SJCRH30 (cell line): Measurements from ENCODE around the gene SYT1. TPM values are rescaled to one million over a fixed set of nuclear protein-coding genes. Genes with fewer than 3 reads are reported as not detected.

Experiments used
- DNase-seq, 2 experiments: peaks; one replicate each; pipeline ENCODE4 v3.0.0-alpha.2; 2015 to 2020
- H3K27ac ChIP-seq: fragments of 250-450 bp; sonication (Bioruptor Pico); 2 replicates; pipeline ENCODE4 v1.5.1; 2020; ENCODE audit warnings: mild to moderate bottlenecking, moderate library complexity
- H3K27me3 ChIP-seq: fragments of 250-450 bp; sonication (Bioruptor Pico); 2 replicates; pipeline ENCODE4 v1.5.1; 2020; ENCODE audit warnings: mild to moderate bottlenecking, moderate library complexity
- H3K36me3 ChIP-seq: fragments of 250-450 bp; sonication (Bioruptor Pico); 2 replicates; pipeline ENCODE4 v1.5.1; 2020; ENCODE audit warnings: mild to moderate bottlenecking, moderate library complexity
- H3K4me1 ChIP-seq: fragments of 250-450 bp; sonication (Bioruptor Pico); 2 replicates; pipeline ENCODE4 v1.5.1; 2020; ENCODE audit warnings: mild to moderate bottlenecking, moderate library complexity
- H3K4me3 ChIP-seq: fragments of 250-450 bp; sonication (Bioruptor Pico); 2 replicates; pipeline ENCODE4 v1.5.1; 2020; ENCODE audit warnings: mild to moderate bottlenecking, moderate library complexity
- H3K9me3 ChIP-seq: fragments of 250-450 bp; sonication (Bioruptor Pico); replicated peaks from 2 replicates; pipeline ENCODE4 v1.5.1; 2020; ENCODE audit warnings: mild to moderate bottlenecking, moderate library complexity
- total RNA-seq: library from RNA; depleted of rRNA; stranded (reverse); fragments of >200 nt; shearing (Covaris generic); gene quantifications from 2 replicates; pipeline ENCODE4 v1.2.3, GENCODE V29; 2014

Gene SYT1
- total RNA-seq, 1 experiment from 2014 or later, result 6.8 TPM

GRCh38 chr12:79407671-79408622 lies 543.4 kb downstream of the SYT1 start:
- Histone ChIP-seq H3K4me3 (no peak overlapping the region), H3K36me3 (no peaks in the 10 kb centered on the region), H3K4me1 (peaks cover 4% of the 10 kb centered on the region; the same call in 1 of the 2 replicates), H3K9me3 (no peaks in the 10 kb centered on the region), H3K27ac (no peak overlapping the region), H3K27me3 (no peaks in the 10 kb centered on the region)
- DNase-seq, result peak; percentile 64 to 76

- Histone ChIP-seq H3K4me3 (no peak overlapping the region), H3K36me3 (no peaks in the 10 kb centered on the region), H3K27me3 (no peaks in the 10 kb centered on the region), H3K9me3 (no peaks in the 10 kb centered on the region), H3K27ac (no peak overlapping the region), H3K4me1 (peaks cover 4% of the 10 kb centered on the region; the same call in 1 of the 2 replicates)
- DNase-seq, result no peak
These were observed 544.1 kb downstream of the SYT1 start for GRCh38 chr12:79408689-79409088.

GRCh38 chr12:79409562-79409961 lies 545.0 kb downstream of the SYT1 start:
- no peaks in the 10 kb centered on the region for H3K9me3 ChIP-seq
- peaks cover 4% of the 10 kb centered on the region; the same call in 1 of the 2 replicates for H3K4me1 ChIP-seq
- no peak overlapping the region for H3K27ac ChIP-seq
- H3K27me3 ChIP-seq, result no peaks in the 10 kb centered on the region
- no peaks in the 10 kb centered on the region for H3K36me3 ChIP-seq
- H3K4me3 ChIP-seq, result no peak overlapping the region
- DNase-seq, result no peak

GRCh38 chr12:79411791-79412190 lies 547.2 kb downstream of the SYT1 start:
- DNase-seq, result no peak
- H3K9me3 ChIP-seq, result no peaks in the 10 kb centered on the region
- H3K4me1 ChIP-seq, result peaks cover 6% of the 10 kb centered on the region
- H3K4me3 ChIP-seq, result no peak overlapping the region
- H3K27me3 ChIP-seq, result no peaks in the 10 kb centered on the region
- H3K36me3 ChIP-seq, result no peaks in the 10 kb centered on the region
- H3K27ac ChIP-seq, result no peak overlapping the region

- H3K27me3 ChIP-seq, result no peaks in the 10 kb centered on the region
- no peaks in the 10 kb centered on the region for H3K9me3 ChIP-seq
- no peak for DNase-seq
- H3K4me3 ChIP-seq, result no peak overlapping the region
- no peak overlapping the region for H3K27ac ChIP-seq
- H3K36me3 ChIP-seq, result no peaks in the 10 kb centered on the region
- H3K4me1 ChIP-seq, result peaks cover 6% of the 10 kb centered on the region
These were observed 549.2 kb downstream of the SYT1 start for GRCh38 chr12:79413796-79414195.

DNA sequence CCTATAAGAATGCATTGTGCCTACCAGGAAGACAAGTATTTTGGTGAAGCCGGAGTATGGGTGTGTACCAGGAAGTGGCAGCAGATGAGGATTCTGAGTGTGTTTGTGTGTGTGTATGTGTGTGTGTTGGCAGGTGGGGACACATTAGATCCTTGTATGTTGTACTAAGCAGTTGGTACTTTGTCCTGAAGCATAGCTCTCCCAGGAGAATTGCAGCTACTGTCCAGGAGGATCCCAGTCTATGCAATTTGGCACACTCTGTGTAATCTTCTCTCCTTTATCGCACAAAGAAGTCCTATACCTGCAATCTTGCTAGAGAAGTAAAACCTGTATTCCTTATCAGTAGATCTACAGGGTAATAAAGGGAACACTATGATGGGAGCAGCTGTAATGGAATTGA lies 549.7 kb downstream of the SYT1 start:
- Histone ChIP-seq H3K27ac (no peak overlapping the region), H3K27me3 (no peaks in the 10 kb centered on the region), H3K4me3 (no peak overlapping the region)

DNA sequence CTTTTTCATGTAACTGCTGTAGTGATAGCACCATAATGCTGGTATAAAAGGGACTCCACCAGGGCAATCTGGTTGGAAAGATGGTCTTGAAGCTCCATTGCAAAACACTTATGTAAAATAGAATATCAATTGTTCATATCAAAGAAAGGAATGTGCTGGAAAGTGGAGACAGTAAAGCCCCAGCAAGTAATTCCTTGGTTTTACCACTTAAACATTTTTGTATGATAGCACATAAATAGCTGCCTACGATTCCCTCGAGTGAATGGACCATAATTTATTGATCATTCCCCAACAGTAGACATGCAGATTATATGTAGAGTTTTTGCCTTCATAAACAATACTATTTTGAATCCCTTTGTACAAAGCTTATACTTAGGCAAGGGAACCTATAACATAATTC lies 550.7 kb downstream of the SYT1 start:
- Histone ChIP-seq H3K36me3 (no peaks in the 10 kb centered on the region), H3K27me3 (no peaks in the 10 kb centered on the region), H3K4me3 (no peak overlapping the region), H3K27ac (no peak overlapping the region), H3K4me1 (peaks cover 3% of the 10 kb centered on the region; the same call in 1 of the 2 replicates), H3K9me3 (no peaks in the 10 kb centered on the region)
- no peak for DNase-seq

More for the DNA sequence above, 549.7 kb downstream of the SYT1 start:
- H3K36me3 ChIP-seq, result no peaks in the 10 kb centered on the region
- no peak for DNase-seq
- no peaks in the 10 kb centered on the region for H3K9me3 ChIP-seq
- peaks cover 6% of the 10 kb centered on the region for H3K4me1 ChIP-seq

- Histone ChIP-seq H3K4me3 (no peak overlapping the region), H3K36me3 (no peaks in the 10 kb centered on the region), H3K27me3 (no peaks in the 10 kb centered on the region), H3K4me1 (peaks cover 7% of the 10 kb centered on the region; the same call in 1 of the 2 replicates), H3K9me3 (no peaks in the 10 kb centered on the region), H3K27ac (no peak overlapping the region)
- DNase-seq, result peak in 1 of 2 experiments; percentile 24
These were observed 551.3 kb downstream of the SYT1 start for GRCh38 chr12:79415746-79416435.

DNA sequence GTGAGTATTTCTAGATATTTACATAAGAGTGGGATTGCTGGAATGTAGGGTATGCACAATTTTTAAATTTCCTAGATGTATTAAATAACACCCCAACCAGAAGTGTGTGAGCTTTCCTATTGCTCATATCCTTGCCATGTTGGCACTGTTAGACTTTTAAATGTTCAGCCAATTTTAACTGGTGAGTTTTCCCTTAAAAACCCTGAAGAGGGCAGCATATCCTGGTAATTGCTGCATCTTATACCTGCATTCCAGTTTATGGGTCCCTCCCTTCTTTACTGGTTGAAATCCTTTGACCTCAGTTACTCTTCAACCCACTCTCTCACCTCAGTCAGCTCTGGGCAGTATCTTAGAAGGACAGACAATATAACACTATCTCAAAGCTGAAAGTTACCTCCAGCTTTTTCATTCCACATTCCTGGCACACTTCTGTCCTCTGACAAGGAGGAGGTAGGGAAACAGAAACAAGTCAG lies 555.6 kb downstream of the SYT1 start:
- H3K27ac ChIP-seq, result no peak overlapping the region; the same call in 1 of the 2 replicates
- peaks cover 22% of the 10 kb centered on the region for H3K4me1 ChIP-seq

DNA sequence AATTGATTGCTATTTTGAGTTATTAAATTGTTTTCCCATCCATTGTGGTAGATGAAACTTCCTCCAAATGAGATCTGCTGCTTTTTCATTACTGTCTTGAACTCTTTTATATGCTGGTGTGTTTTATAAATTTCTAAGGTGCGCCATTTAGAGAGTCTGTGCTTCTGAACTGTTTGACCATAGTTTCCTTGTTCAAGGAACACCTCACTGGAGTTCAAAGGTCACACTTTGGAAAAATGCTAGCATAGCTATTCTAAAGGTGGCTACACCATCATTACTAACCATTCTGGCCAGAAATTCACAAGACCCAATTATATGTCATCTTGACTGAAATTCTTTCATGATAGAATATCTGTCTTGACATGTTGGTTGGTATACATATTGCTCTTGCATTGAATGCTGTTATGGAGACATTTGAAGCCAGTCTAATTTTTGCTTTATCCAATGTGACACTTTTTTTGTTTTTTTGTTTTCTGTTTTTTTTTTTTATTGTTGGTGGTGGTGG lies 556.7 kb downstream of the SYT1 start:
- Histone ChIP-seq H3K27ac (no peak overlapping the region), H3K27me3 (no peaks in the 10 kb centered on the region), H3K4me1 (peaks cover 19% of the 10 kb centered on the region), H3K36me3 (no peaks in the 10 kb centered on the region), H3K4me3 (no peak overlapping the region), H3K9me3 (no peaks in the 10 kb centered on the region)
- no peak for DNase-seq

More for the DNA sequence above, 555.6 kb downstream of the SYT1 start:
- H3K27me3 ChIP-seq, result no peaks in the 10 kb centered on the region
- DNase-seq, result peak in 1 of 2 experiments; percentile 58
- no peaks in the 10 kb centered on the region for H3K9me3 ChIP-seq
- H3K36me3 ChIP-seq, result no peaks in the 10 kb centered on the region
- no peak overlapping the region for H3K4me3 ChIP-seq

- Histone ChIP-seq H3K36me3 (no peaks in the 10 kb centered on the region), H3K4me1 (peaks cover 19% of the 10 kb centered on the region), H3K9me3 (no peaks in the 10 kb centered on the region), H3K27me3 (no peaks in the 10 kb centered on the region), H3K4me3 (no peak overlapping the region), H3K27ac (no peak overlapping the region)
- DNase-seq, result no peak
These were observed 557.7 kb downstream of the SYT1 start for GRCh38 chr12:79422060-79422812.

DNA sequence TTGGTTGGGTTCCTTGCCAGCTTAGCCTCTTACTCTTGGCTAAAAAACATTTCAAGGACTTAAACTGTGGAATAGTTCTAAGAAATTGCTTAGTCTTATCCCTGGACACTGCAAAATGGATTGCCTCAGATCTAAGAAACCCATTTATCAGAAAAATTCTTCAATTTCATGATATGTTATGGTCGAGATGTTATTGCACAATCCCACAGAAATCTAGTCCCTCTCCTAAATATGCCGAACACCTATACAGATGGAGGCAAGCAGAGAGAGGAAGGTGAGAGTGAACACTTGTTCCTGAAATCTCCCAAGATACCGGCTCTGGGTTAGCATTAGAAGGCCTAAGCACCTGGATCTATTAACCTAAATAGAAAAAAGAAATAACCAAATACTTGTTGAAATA lies 559.0 kb downstream of the SYT1 start:
- no peak for DNase-seq
- H3K36me3 ChIP-seq, result no peaks in the 10 kb centered on the region
- peak overlapping the region; percentile 33; the same call in 1 of the 2 replicates for H3K27ac ChIP-seq
- no peaks in the 10 kb centered on the region for H3K9me3 ChIP-seq
- no peak overlapping the region for H3K4me3 ChIP-seq
- H3K27me3 ChIP-seq, result no peaks in the 10 kb centered on the region
- H3K4me1 ChIP-seq, result peaks cover 19% of the 10 kb centered on the region

DNA sequence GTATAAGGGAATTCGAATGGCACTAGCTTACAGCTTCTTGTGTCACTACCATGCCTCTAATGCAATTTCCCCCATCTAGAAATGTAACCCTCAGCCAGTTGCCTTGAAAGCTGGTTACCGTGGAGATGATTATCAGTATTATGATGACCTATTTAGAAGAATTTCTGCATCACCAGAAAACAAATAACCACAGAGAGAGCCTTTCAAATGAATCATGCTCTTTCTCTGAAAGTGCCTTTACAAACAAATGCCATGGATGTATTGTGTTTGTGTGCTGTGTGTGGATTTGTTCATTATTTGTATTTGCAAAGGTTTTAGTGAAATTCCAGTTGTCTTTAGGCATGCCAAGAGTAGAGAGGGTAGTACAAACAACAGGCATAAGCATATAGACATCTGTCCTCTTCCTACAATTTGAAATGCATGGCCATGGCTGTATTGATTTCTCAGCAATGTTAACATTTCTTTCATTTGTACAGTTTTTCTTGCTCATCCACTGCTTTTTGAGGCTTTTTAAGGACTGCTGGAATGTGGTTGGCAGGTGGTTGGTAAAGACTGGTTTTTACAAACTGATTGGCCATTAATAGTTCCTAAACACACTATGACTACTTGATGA lies 559.6 kb downstream of the SYT1 start:
- Histone ChIP-seq H3K9me3 (no peaks in the 10 kb centered on the region), H3K27ac (peak overlapping the region; percentile 33), H3K27me3 (no peaks in the 10 kb centered on the region), H3K4me1 (peaks cover 19% of the 10 kb centered on the region), H3K4me3 (no peak overlapping the region), H3K36me3 (no peaks in the 10 kb centered on the region)
- DNase-seq, result peak in 1 of 2 experiments; percentile 21

DNA sequence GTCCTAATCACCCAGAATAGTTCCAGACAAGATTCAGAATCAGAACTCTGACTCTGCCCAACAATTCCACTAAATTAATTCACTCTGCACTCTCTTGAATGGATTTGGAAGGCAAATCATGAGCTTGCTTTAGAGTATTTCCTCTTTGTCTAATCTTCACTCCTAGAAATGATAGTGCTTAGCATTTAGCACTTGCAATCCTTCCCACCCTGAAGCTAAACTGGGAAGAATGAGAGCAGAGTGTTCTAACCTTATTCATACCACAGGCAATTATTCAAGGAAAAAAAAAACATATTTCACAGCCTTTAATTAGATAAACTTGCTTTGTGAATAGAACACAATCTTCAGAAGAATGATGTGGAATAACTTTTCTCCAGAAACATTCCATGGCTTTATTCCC lies 561.5 kb downstream of the SYT1 start:
- no peak for DNase-seq
- H3K27me3 ChIP-seq, result no peaks in the 10 kb centered on the region
- H3K9me3 ChIP-seq, result no peaks in the 10 kb centered on the region
- H3K4me3 ChIP-seq, result no peak overlapping the region
- peaks cover 15% of the 10 kb centered on the region for H3K4me1 ChIP-seq
- no peak overlapping the region for H3K27ac ChIP-seq
- H3K36me3 ChIP-seq, result no peaks in the 10 kb centered on the region
